GM12892 (cell line): ENCODE results near the gene CBL.

Experiments
- DNase-seq: peaks from one replicate; pipeline ENCODE4 v3.0.0; 2011; ENCODE audit not compliant: insufficient read length
- FAIRE-seq: peaks from 2 replicates; lab custom pipeline; 2011; peaks lifted over from hg19 to GRCh38; lab: Jason Lieb, UNC
- POLR2A ChIP-seq: IDR thresholded peaks from 2 replicates; pipeline ENCODE4 v1.6.1; 2011; ENCODE audit warnings: low read depth, low read length, control low read depth
- POLR2AphosphoS5 ChIP-seq: IDR thresholded peaks from 2 replicates; pipeline ENCODE4 v1.6.1; 2011; ENCODE audit warnings: low read depth, low read length, control low read depth
- TAF1 ChIP-seq: IDR thresholded peaks from 2 replicates; pipeline ENCODE4 v1.6.1; 2011; ENCODE audit warnings: low read depth, mild to moderate bottlenecking, control low read depth, low read length, borderline replicate concordance

CBL gene

GRCh38 chr11:119310682-119311052, 104.5 kb downstream of the CBL start:
- DNase-seq: no peak
- TF ChIP-seq TAF1 (no peak), POLR2A (no peak), POLR2AphosphoS5 (no peak)
- no peak for FAIRE-seq

GRCh38 chr11:119314726-119315125, 108.6 kb downstream of the CBL start:
- DNase-seq: no peak
- FAIRE-seq: no peak
- TF ChIP-seq POLR2AphosphoS5: no peak
- no peak for TF ChIP-seq TAF1
- no peak for TF ChIP-seq POLR2A

GRCh38 chr11:119315131-119316015, 109.2 kb downstream of the CBL start:
- TF ChIP-seq POLR2A (no peak), TAF1 (no peak), POLR2AphosphoS5 (no peak)
- DNase-seq: no peak
- FAIRE-seq: peak; percentile 87

GRCh38 chr11:119316016-119316728, 110.0 kb downstream of the CBL start:
- no peak for FAIRE-seq
- no peak for TF ChIP-seq POLR2A
- TF ChIP-seq POLR2AphosphoS5: no peak
- TF ChIP-seq TAF1: no peak
- no peak for DNase-seq

GRCh38 chr11:119316729-119317591, 110.8 kb downstream of the CBL start, which contains the start of gene MCAM:
Gene MCAM (minus strand): TSS chr11:119317130. CDS start chr11:119317101, 29 bp downstream.
- FAIRE-seq (no peak), DNase-seq (no peak)
- no peak for TF ChIP-seq TAF1
- TF ChIP-seq POLR2AphosphoS5: no peak

GRCh38 chr11:119317592-119318239, 111.6 kb downstream of the CBL start:
- DNase-seq (no peak), FAIRE-seq (no peak)

GRCh38 chr11:119318240-119319135, 112.3 kb downstream of the CBL start:
- DNase-seq: peak; percentile 58

More at GRCh38 chr11:119317592-119318239, 111.6 kb downstream of the CBL start:
- TF ChIP-seq POLR2A (no peak), POLR2AphosphoS5 (no peak), TAF1 (no peak)

GRCh38 chr11:119319136-119319699, 113.1 kb downstream of the CBL start:
- TF ChIP-seq POLR2A (no peak), POLR2AphosphoS5 (no peak), TAF1 (no peak)
- FAIRE-seq: no peak
- no peak for DNase-seq

More at GRCh38 chr11:119318240-119319135, 112.3 kb downstream of the CBL start:
- 0 out of 2 replicates have a peak, but pooled peaks have one; percentile 4 for TF ChIP-seq TAF1
- TF ChIP-seq POLR2A: peak; percentile 91
- peak; percentile 87 for TF ChIP-seq POLR2AphosphoS5
- peak; percentile 95 for FAIRE-seq

- TF ChIP-seq TAF1 (no peak), POLR2AphosphoS5 (no peak), POLR2A (no peak)
- peak; percentile 48 for FAIRE-seq
- no peak for DNase-seq
Observed at GRCh38 chr11:119319700-119320239, 113.6 kb downstream of the CBL start.
